Heart right ventricle (tissue), 16 donors: ENCODE data around the gene DNAJB9. TPM values are rescaled to one million over a fixed set of nuclear protein-coding genes. Genes with fewer than 3 reads are reported as not detected.
"Not testable (repeated sequence)": the region's sequence is repeated elsewhere in the genome, so short reads cannot be mapped to it uniquely, and the experiment has no call there.

ENCODE experiments used
- ATAC-seq, 8 donors: fragments of 200-7000 bp; cut with Tn5 transposase; one replicate each; pipeline ENCODE4 v1.9.1; 2020; ENCODE audit warnings: mild to moderate bottlenecking in 8 of 8, moderate library complexity in 8 of 8, moderate number of reproducible peaks in 1 of 8
- DNase-seq, 2 donors: peaks; one replicate each; pipeline ENCODE4 v3.0.0-alpha.2; 2020
- H3K27ac ChIP-seq, 10 donors: fragments of 200-600 bp; sonication (generic) in 2 of 10; one replicate each; pipeline versions ENCODE4 v1.5.0 to v1.8.0; 2020 to 2022; ENCODE audit warnings: mild to moderate bottlenecking in 3 of 10
- H3K27me3 ChIP-seq, 7 donors: fragments of 200-600 bp; one replicate each; pipeline ENCODE4 v1.8.0; 2021 to 2022; ENCODE audit warnings: mild to moderate bottlenecking in 2 of 7
- H3K36me3 ChIP-seq, 9 donors: fragments of 200-600 bp; sonication (generic) in 1 of 9; one replicate each; pipeline versions ENCODE4 v1.5.0 to v1.8.0; 2020 to 2022; ENCODE audit warnings: mild to moderate bottlenecking in 2 of 9
- H3K4me1 ChIP-seq, 9 donors: fragments of 200-600 bp; sonication (generic) in 1 of 9; one replicate each; pipeline versions ENCODE4 v1.5.0 to v1.8.0; 2020 to 2022; ENCODE audit warnings: mild to moderate bottlenecking in 4 of 9
- H3K4me3 ChIP-seq, 10 donors: fragments of 200-600 bp; sonication (generic) in 2 of 10; one replicate each; pipeline versions ENCODE4 v1.5.0 to v1.8.0; 2020 to 2022; ENCODE audit warnings: mild to moderate bottlenecking in 7 of 10, moderate library complexity in 2 of 10
- H3K9me3 ChIP-seq, 11 donors: fragments of 200-600 bp in 10 of 11; sonication (generic) in 2 of 11; one replicate each; pipeline versions ENCODE4 v1.5.0 to v1.8.0; 2013 to 2022; ENCODE audit warnings: mild to moderate bottlenecking in 2 of 11, control low read depth in 1 of 11, moderate library complexity in 1 of 11
- WGBS, 2 donors: extraction: QIAGEN DNeasy Blood & Tissue Kit; methylation state at CpG; one replicate each; pipeline ENCODE4 v1.1.7; 2013; ENCODE audit warnings: inconsistent platforms in 1 of 2; 5-methylcytosine and 5-hydroxymethylcytosine counted together
- intact Hi-C, 10 donors: fragments of 100-400 bp; cut with DNase I; formaldehyde crosslinking; loops; one replicate each; pipeline versions ENCODE4 v1.11.1 to v1.14.2; 2022
- polyA plus RNA-seq, 2 donors: library from polyadenylated mRNA; stranded (reverse); fragments of 200-250 nt; gene quantifications; one replicate each; pipeline ENCODE4 v1.2.3, GENCODE V29; 2013
- total RNA-seq, 10 donors: library from RNA; stranded (reverse); fragmentation: NEBNext Ultra II Directional in 3 of 10; extraction: Animal tissue kit (Norgen Biotek cat#: 25700) in 3 of 10; gene quantifications; one replicate each; pipeline versions ENCODE4 v1.2.1 to v1.2.4, GENCODE V29; 2021 to 2023
- TF ChIP-seq, protein P1 (sequence below), 9 donors: fragments of 200-600 bp; sonication (generic) in 2 of 9; IDR thresholded peaks; one replicate each; pipeline versions ENCODE4 v1.5.0 to v1.8.0; 2021 to 2022; ENCODE audit warnings: antibody characterized with exemption in 9 of 9, mild to moderate bottlenecking in 5 of 9, moderate library complexity in 1 of 9
- donor health status: Arrhythmogenic right ventricular cardiomyopathy.
- donor health status: ischemic (EF 13 %, LVEDD 7.1; RV severe dilation, severe dysfunction).
- donor health status: healthy with polysubstance abuse.
- donor health status: DM: no; HTN: yes; CAD: no.
- donor health status: DM: no; HTN: no; CAD: no.
- donor health status: ischemic (EF 25% LVEDD 6.9; RV normal size, moderate dysfunction).
- donor health status: ischemic (EF 25% LVEDD 5.7; RV mildly dilated, moderate dysfunction).
- donor health status: healthy.
- donor health status: DM: yes; HTN: yes; CAD: no.
- donor health status: Ischemic cardiomyopathy.
- donor health status: ischemic (EF 35%, LVEDD 5.7; RV mildly dilated, moderate dysfunction).
- donor health status: nonischemic (EF 11% LVEDD 7.7; RV severe dilation, severe dysfunction).
- donor health status: DM: yes; HTN: yes; CAD: no.
- donor health status: PGD.
- donor health status: ischemic (EF 29% LVEDD 5.4; RV normal size, mild dysfunction).
- donor health status: nonischemic (EF 23%, LVEDD 6.1; RV moderate dilation, normal function).

Gene DNAJB9
- total and polyA plus RNA-seq, 12 donors: 10.1 to 59.1 (median 45.4) TPM

- no peaks in the 10 kb centered on the region for H3K36me3 ChIP-seq
- H3K9me3 ChIP-seq: peaks cover 0 to 8% (median 0%) of the 10 kb centered on the region in 11 donors
- DNase-seq (no peak), ATAC-seq (no peak)
- H3K4me1 ChIP-seq: no peaks in the 10 kb centered on the region
- H3K27me3 ChIP-seq: no peaks in the 10 kb centered on the region
- 94 to 98% methylated on average over 3 of the region's 3 CpGs for WGBS, 2 donors
- no peak overlapping the region for H3K27ac ChIP-seq
- TF ChIP-seq, protein P1, sequence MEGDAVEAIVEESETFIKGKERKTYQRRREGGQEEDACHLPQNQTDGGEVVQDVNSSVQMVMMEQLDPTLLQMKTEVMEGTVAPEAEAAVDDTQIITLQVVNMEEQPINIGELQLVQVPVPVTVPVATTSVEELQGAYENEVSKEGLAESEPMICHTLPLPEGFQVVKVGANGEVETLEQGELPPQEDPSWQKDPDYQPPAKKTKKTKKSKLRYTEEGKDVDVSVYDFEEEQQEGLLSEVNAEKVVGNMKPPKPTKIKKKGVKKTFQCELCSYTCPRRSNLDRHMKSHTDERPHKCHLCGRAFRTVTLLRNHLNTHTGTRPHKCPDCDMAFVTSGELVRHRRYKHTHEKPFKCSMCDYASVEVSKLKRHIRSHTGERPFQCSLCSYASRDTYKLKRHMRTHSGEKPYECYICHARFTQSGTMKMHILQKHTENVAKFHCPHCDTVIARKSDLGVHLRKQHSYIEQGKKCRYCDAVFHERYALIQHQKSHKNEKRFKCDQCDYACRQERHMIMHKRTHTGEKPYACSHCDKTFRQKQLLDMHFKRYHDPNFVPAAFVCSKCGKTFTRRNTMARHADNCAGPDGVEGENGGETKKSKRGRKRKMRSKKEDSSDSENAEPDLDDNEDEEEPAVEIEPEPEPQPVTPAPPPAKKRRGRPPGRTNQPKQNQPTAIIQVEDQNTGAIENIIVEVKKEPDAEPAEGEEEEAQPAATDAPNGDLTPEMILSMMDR (IDR thresholded peaks at IDR 0.05): no peak
- intact Hi-C loops: no loop called here
- no peak overlapping the region for H3K4me3 ChIP-seq
Measured at GRCh38 chr7:108533712-108534111, 36.0 kb upstream of the DNAJB9 start.

DNA sequence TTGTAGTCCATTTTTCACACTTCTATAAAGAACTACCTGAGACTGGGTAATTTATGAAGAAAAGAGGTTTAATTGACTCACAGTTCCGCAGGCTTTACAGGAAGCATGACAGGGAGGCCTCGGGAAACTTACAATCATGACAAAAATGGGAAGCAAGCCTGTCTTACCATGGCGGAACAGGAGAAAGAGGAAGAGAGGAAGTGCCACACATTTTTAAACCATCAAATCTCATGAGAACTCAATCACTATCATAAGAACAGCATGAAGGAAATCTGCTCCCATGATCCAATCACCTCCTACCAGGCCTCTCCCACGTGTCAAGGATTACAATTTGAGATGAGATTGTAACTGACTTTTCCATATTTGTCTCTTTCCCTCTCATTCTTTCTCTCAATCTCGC is 34.4 kb upstream of the DNAJB9 start:
- DNase-seq: no peak
- Histone ChIP-seq H3K27ac (no peak overlapping the region), H3K9me3 (peaks cover 0 to 8% (median 0%) of the 10 kb centered on the region in 11 donors), H3K4me1 (no peaks in the 10 kb centered on the region), H3K36me3 (no peaks in the 10 kb centered on the region), H3K4me3 (no peak overlapping the region), H3K27me3 (no peaks in the 10 kb centered on the region)
- intact Hi-C loops: no loop called here
- WGBS, 2 donors: 39 to 52% methylated on average over 5 of the region's 5 CpGs
- TF ChIP-seq, protein P1 (IDR thresholded peaks at IDR 0.05): no peak
- ATAC-seq: no peak

DNA sequence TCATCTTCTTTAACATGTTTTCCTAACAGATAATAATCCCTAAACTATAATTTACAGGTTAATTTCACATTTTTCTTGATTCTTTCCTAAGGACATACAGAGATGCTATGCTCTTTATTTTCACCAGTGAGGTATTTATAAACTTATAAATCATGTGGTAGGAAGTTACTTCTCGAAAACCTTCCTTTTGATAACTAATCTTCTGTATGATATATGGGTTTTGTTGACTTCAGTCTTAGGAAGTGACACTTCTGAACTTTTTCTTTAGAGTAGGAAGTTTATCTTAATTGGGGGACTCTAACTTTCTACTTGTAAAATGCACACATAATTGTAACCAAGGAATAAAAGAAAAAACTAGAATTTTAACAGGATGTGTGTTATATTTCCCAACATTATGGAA is 33.9 kb upstream of the DNAJB9 start:
- Histone ChIP-seq H3K9me3 (peaks cover 0 to 8% (median 0%) of the 10 kb centered on the region in 11 donors), H3K27me3 (no peaks in the 10 kb centered on the region), H3K27ac (no peak overlapping the region), H3K4me3 (no peak overlapping the region), H3K4me1 (no peaks in the 10 kb centered on the region), H3K36me3 (no peaks in the 10 kb centered on the region)
- DNase-seq: no peak
- intact Hi-C loops: no loop called here
- TF ChIP-seq, protein P1 (IDR thresholded peaks at IDR 0.05): no peak
- no peak for ATAC-seq
- 52 to 62% methylated on average over 1 of the region's 1 CpG for WGBS, 2 donors

DNA sequence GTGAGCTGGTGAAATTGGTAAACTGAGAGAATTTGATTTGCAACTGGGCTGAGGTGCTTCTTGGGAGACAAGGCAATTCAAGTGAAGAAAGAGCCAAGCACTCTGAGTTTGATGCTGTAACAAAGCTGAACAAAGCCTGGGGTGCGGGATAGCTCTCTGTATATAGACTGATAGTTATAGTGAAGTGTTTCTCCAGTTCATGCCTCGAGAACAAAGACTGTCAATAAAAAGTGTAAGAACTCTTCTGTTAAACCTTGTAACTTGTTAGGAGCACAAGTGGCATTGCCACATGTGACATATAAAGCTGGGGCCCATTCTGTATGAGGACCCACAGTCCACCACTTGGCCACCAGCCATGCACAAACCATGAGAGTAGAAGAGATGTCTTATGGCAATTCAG is 32.4 kb upstream of the DNAJB9 start:
- H3K4me3 ChIP-seq: no peak overlapping the region
- intact Hi-C loops: no loop called here
- no peak for DNase-seq

GRCh38 chr7:108538236-108538635 is 31.4 kb upstream of the DNAJB9 start:
- H3K27ac ChIP-seq, ATAC-seq, H3K4me3 ChIP-seq, H3K9me3 ChIP-seq, H3K36me3 ChIP-seq, intact Hi-C loops, DNase-seq, H3K27me3 ChIP-seq, H3K4me1 ChIP-seq: not testable (repeated sequence)
- 75 to 78% methylated on average over 2 of the region's 2 CpGs for WGBS, 2 donors

More for the DNA sequence above, 32.4 kb upstream of the DNAJB9 start:
- no peaks in the 10 kb centered on the region for H3K36me3 ChIP-seq
- no peaks in the 10 kb centered on the region for H3K4me1 ChIP-seq
- H3K27ac ChIP-seq: no peak overlapping the region
- WGBS, 2 donors: 88 to 93% methylated on average over 2 of the region's 2 CpGs
- TF ChIP-seq, protein P1 (IDR thresholded peaks at IDR 0.05): no peak
- H3K27me3 ChIP-seq: no peaks in the 10 kb centered on the region
- peaks cover 0 to 8% (median 0%) of the 10 kb centered on the region in 11 donors for H3K9me3 ChIP-seq
- no peak for ATAC-seq

DNA sequence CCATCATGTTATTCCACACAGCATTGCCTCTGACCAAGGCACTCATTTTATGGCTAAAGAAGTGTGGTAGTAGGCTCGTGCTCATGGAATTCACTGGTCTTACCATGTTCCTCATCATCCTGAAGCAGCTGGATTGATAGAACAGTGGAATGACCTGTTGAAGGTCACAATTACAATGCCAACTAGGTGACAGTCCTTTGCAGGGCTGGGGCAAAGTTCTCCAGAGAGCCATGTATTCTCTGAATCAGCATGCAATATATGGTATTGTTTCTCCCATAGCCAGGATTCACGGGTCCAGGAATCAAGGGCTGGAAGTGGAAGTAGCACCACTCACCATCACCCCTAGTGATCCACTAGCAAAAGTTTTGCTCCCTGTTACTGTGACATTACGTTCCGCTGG is 31.0 kb upstream of the DNAJB9 start:
- H3K4me1 ChIP-seq, H3K4me3 ChIP-seq, ATAC-seq, intact Hi-C loops, DNase-seq, H3K27me3 ChIP-seq, H3K36me3 ChIP-seq, H3K9me3 ChIP-seq, H3K27ac ChIP-seq: not testable (repeated sequence)
- WGBS, 2 donors: 88 to 93% methylated on average over 4 of the region's 4 CpGs
